ENCODE data around the gene PLPP3.
"Not testable (repeated sequence)": the region's sequence is repeated elsewhere in the genome, so short reads cannot be mapped to it uniquely, and the experiment has no call there.

The PLPP3 gene

DNA sequence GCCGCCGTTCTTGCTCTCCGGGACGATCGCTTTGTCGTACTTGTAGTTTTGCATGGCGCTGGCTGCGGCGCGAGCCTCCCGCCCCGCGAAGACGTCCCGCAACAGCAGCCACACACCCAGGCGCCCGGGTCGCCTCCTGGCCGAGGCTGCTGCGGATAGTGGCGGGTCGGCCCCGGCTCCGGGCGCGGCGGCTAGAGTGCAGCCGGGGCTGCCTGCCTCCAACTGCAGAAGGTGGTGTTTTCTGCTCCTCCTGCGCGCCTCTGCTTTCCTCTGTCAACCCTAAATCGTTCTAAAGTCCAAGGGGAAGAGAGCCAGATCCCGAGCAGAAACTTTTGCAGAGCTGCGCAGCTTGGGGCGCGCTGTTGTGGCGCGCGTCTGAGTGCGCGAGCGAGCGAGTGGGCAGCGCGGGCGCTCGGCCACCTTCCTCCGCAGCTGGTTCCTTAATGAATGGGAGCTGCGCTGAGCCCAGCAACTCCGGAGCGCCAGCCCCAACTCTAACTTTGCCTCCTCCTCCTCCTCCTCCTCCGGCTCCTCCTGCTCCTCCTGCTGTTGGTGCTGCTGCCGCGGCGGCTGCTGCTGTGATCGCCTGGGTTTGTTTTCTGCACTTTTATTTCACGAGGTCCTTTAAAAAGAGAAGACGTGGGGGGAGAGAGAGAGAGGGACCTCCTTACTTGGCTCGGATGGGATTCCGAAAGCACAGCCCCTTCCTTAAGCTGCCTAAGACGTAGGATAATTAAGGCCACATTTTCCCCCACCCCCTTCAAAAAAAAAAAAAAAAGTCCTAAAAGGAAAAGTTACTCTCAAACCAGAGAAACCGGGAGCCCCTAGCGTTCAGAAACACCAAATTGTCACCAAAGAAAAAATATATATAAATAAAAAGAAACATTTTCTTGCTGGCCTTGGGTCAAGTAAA is at the start of gene PLPP3:
PLPP3 (minus strand) TSS at position 601 of the 913 bp plus-strand sequence; CDS start at position 54, 547 bp downstream.
- DNase-seq = no peak

DNA sequence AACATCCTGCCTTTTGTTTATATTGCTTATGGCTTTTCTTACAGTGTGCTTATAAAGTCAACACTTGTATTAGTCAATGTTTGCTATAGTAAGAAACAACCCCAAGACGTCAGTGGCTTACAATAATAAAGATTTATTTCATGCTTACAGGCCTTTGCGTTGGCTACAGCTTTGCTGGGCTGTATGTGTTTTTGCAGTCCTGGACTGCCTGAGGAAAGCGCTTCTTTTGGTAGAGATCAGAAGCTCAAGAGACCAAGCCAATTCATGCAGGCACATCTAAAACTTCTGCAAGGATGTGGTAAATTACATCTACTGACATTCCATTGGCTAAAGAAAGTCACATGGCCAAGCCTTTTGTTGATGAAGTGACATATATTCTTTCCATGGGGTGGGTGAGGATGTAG is 48.3 kb upstream of the PLPP3 start:
- DNase-seq = no peak

DNA sequence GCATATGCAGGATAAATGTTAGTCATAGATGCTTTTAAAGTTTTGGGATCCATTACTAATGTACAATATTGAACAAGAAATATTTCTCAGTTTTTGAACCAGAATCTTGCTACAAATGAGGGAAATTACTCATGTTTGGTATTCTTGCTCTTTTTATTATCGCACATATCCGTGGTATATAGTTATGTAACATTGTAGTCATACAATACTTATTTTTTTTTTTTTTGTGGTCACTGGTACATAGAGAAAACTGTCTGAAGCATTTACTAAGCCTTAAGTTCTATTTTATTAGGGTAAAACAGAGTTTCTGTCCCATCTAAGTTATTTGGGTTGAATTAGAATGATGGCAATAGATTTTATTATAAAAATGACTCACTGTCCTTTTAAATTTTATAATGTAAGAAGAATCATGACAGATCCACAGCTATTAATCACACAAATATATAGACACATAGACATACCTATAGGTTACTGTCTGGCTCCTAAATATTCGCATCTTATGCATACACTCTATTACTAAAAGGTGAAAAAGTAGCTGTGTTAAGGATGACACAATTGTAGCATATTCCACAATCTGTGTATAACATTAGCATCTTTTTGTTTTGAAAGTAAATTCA is 47.8 kb upstream of the PLPP3 start:
- DNase-seq = no peak

DNA sequence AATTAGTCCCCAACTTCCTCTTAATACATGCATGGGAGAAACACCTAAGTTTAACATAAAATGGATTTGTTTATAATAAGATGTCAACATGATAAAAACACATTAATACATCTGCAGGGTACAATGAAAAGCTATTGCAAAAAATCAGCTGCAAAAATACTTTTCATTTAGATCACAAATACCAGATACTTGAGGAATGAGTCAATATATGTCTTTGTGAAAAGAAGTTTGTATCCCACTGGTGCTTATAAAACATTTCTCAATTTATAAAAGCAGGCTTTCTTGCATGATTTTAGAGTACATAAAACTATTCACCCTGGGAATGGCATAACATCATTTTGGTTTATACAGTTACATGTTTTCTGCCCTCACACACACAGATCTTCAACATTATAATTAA is 47.2 kb upstream of the PLPP3 start:
- no peak for DNase-seq

DNA sequence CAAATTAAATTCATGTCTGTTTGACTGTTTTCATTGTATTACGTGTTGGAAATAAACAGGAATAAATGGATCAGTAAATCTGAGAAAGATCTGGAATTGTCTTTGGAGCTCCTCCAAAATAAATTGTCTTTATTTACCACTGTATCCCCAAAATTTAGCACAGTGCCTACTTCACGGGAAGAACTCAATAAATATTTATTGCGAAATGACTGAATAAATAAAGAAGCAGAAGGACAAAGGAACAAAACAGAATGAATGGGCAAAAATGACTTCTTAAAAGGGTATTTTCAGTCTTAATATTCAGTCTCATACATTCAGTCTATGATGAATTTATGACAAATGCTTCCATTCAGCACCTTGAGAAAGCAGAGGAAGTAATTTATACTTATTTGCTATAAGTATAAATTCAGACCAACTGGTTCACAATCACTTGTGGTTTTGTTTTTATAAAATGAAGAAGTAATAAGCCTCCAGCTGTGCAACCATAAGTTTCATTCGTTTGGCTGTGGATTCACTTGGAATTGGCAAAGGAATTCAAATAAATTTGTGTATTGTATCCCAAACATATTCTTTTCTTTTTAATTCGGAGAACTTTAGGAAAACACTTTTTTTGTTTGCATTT is 46.6 kb upstream of the PLPP3 start:
- no peak for DNase-seq

DNA sequence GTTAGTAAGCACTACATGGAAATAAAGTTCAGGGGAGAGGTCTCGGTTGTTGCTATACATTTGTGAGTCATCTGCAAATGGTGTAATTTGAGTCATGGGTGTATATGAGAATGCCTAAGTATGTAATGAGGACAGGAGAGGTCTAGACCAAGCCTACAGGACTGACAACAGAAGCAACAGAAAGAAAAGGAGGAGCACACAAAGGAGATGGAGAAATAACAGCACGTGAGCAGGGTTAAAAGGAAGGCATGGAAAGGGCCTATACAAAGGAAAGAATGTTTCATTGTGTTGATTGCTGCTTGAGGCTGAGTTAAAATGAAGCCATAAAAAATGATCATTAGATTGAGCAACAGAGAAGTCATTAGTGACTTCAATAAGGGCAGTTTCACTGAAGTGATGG is 37.8 kb upstream of the PLPP3 start:
- DNase-seq = no peak

DNA sequence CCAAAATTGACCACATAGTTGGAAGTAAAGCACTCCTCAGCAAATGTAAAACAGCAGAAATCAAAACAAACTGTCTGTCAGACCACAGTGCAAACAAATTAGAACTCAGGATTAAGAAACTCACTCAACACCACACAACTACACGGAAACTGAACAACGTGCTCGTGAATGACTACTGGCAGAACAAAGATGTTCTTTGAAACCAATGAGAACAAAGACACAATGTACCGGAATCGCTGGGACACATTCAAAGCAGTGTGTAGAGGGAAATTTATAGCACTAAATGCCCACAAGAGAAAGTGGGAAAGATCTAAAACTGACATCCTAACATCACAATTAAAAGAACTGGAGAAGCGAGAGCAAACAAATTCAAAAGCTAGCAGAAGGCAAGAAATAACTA is 31.4 kb upstream of the PLPP3 start:
- not testable (repeated sequence) for DNase-seq

DNA sequence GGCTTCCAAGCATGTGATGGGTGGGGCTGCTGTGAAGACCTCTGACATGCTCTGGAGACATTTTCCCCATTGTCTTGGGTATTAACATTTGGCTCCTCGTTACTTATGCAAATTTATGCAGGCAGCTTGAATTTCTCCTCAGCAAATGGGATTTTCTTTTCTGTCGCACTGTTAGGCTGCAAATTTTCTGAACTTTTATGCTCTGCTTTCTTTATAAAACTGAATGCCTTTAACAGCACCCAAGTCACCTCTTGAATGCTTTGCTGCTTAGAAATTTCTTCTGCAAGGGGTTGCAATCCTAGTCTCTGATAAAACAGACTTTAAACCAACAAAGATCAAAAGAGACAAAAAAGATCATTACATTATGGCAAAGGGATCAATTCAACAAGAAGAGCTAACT is 30.7 kb upstream of the PLPP3 start:
- DNase-seq = not testable (repeated sequence)

DNA sequence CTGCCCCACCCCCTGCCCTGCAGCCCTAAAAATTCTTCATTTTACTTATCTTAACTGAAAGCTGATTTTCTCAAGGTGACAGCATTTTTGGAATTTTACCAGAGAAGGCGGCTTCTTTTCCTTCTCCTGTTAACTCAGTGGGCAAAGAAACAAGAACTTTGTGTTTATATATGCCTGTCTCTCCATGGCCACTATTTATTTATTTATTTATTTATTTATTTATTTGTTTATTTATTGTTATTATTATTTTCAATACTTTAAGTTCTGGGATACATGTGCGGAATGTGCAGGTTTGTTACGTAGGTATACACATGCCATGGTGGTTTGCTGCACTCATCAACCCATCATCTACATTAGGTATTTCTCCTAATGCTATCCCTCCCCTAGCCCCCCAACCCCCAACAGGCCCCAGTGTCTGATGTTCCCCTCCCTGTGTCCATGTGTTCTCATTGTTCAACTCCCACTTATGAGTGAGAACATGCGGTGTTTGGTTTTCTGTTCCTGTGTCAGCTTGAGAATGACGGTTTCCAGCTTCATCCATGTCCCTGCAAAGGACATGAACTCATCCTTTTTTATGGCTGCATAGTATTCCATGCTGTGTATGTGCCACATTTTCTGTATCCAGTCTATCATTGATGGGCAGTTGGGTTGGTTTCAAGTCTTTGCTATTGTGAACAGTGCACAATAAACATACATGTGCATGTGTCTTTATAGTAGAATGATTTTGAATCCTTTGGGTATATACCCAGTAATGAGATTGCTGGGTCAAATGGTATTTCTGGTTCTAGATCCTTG is 16.2 kb upstream of the PLPP3 start:
- DNase-seq = not testable (repeated sequence)

DNA sequence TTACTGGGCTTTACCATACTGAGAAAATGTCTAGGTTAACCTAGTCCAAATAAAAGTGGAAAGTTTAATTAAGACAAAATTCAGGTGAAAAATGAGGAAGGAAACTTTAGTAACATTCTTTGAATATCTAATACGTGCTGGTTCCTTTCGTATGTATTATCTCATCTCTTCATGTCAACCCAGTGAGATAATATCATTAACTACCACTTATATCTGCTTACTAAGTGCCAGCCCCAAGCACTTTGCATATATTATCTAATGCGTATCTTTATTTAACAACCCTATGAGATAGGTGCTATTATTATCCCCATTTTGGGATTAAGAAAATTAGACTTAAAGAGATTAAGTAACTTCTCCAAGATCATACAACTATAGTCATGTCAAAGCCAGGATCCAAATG is 12.5 kb upstream of the PLPP3 start:
- DNase-seq = no peak

DNA sequence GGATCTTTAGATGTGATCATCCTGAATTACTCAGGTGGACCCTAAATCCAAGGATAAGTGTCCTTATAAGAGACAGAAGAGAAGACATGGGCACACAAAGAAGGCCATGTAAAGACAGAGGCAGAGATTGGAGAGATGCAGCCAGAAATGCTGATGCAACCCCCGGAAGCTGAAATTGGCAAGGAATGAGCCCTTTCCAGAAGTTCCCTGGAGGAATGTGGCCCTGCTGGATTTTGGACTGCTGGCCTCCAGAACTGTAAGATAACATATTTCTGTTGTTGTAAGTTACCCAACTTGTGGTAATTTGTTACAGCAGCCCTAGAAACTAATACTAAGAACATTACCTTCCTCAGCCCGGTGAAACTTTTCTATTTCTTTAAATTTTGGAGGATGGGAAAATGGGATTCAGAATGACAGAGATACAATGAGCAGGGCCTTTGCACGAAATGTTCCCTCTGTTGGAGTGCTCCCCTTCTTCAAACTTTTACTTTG is 11.2 kb upstream of the PLPP3 start:
- DNase-seq = no peak

DNA sequence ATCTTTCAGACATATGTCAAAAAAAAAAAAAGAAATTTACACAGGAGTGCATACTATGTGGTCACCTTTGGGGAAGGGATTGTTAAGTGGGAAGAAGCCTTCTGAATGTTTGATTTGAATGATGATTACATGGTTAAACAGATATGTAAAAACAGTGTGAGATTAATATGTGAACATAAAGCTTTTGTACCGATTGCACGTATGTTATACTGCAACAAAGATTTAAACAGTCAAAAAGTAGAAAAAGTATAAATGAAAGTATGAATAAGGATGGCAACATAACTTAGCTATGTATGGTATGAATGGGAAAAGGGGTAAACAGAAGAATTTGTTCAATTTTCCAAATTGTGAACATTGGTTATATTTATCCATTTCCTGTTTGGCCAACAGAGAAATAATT is 10.0 kb upstream of the PLPP3 start:
- no peak for DNase-seq

DNA sequence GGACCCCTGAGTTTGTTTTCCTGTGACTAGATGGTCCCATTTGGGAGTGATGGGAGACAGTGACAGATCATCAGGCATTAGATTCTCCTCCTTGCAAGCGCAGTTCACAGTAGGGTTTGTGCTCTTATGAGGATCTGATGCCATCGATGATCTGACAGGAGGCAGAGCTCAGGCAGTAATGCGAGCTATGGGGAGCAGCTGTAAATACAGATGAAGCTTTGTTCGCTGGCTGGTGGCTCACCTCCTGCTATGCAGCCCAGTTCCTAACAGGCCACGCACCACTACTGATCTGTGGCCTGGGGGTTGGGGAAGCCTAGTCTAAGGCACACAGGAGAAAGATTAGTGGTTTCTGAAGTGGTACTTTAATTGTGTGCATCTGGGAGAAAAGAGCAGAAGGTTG is 7.1 kb upstream of the PLPP3 start:
- no peak for DNase-seq

DNA sequence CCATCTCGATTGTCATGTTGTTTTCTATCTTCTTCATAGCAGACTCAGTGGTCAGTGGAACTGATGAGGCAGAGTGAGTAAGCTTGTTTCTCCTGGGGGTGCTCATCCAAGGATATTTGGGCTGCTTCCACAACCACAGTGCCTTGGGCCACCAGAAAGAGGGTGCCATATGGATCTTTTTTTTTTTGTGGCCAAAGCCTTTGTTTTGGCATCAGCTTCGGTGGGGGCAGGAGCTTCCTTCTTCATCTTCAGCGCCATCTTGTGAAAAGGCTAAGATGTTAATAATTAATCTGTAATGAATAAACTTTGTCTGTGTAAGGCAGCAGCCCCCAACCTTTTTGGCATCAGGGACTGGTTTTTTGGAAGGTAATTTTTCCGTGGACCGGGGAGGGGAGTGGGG is 6.6 kb upstream of the PLPP3 start:
- DNase-seq = no peak

DNA sequence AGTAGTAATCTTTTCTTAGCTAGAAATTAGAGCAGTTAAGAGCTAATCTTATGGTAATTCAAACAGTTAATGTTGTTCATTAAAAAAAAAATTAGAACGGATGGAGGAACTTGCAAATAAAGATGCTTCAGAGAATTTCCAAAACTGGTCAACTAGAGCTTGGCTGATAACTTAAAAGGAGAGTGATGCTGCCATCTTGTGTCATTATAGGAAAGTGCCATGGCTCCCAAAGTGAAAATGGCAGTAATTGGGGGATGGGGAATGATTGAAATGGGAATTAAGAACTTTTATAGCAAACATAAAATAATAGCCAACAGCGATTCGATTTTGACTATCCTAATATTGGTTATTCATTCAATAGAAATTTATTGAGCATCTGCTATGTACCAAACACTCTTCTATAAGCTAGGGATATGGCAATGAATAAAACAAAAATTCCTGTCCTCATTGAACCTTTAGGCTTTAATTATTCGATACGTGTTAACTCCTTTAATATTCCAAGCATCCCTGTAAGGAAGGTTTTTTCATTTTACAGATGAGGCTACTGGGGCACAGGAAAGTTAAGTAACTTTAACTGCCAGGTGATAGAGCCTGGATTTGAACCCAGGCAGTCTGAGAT is 5.7 kb upstream of the PLPP3 start:
- no peak for DNase-seq

DNA sequence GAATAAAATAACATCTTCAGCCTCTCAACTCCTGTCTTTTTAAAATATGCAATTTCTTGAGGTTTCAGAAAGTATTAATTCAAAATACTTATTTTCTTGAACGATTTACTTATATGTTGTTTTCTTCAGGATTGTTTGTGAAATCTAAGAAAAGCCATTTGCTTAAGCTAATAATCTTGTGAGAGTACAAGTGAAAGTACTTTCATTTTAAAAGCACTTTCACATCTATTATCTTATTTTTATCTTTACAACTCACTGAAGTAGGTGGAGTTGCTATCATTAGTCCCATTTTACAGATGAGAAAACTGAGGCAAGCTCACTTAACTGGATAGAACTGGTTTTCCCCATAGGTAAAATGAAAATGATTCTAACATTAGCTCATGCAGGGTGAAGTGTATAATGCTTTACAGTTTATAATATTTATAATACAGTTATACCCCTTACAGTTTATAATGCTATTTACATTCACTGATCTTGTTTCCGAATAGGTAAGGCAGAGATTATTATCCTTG is 4.7 kb upstream of the PLPP3 start:
- no peak for DNase-seq

DNA sequence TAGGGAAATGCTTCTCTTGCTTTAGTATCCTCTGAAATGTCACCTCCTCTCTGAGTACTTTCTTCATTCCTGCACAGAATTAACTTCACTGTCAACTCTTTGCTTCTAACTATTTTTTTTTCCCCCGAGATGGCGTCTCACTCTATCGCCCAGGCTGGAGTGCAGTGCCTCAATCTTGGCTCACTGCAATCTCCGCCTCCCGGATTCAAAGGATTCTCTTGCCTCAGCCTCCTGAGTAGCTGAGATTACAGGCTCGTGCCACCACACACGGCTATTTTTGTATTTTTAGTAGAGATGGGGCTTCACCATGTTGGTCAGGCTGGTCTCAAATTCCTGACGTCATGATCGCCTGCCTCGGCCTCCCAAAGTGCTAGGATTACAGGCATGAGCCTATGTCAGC is 1.4 kb upstream of the PLPP3 start:
- no peak for DNase-seq

DNA sequence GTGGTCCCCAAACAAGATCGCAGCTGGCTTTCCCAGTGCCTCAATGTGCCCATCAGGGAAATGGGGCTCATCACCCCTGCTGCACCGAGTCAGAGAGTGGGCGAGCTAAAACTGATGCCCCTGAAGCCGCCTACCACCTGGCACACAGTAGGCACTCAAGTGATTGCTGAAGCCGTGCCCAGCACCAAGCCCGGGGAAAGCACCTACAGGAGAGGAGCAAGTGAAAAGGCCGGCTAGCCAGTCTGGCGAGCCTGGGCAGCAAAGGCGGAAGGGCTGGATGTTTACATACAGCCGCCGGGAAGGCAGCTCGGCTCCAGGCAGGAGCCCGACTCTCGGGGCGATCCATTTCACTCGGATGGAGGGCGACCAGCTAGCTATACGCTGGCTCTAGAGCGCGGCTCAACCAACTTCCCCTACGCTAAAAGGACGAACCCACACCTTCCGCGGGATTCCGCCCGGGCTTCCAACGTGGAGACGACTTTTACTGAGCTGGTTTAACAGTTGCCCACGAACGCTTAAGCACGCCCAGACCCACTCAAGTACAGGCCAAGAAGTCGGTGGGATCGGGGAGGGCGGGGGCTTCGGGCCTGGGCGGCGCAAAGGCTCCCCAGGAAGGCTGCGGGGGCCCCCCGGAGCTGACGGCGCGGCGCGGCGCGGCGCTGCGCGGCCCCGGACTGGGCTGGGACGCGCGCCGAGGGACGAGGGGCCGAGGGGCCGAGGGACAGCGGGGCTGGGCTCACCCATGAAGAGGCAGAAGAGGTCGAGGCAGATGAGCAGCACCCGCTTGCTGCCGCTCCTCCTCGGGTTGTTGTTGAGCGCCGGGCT is 1.0 kb downstream of the PLPP3 start:
- no peak for DNase-seq

DNA sequence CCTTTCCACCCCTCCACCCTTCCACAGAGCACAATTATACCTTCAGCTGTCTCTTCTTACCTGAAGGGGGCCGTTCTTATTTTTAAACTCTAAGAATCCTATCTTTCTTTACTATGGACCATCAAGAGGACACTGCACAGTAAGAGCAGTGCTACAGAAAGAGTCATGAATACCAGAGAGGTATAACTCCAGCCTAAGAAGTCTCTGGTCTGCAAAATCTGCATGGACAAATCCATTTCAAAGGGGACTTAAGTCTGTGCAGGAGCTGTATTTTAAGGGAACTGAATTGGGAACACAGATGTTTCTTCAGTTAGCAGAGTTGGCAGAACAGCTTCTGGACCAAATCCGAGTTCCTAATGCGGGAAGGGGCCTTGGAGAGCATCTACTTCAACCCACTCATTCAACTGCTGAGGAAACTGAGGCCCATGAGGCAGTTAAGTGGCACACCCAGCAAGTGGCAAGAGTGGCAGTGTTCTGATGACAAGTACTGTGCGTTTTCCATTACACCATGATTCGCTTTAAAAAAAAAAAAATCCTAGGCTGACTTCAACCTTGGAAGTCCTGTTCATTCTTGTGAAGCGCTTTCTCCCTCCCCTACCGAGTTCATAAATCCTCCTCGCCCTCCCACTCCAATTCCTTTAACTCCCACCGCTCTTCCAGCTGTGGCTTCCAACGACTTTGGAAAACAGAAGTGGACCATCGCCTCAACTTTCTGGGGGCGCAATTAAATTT is 1.8 kb downstream of the PLPP3 start:
- no peak for DNase-seq

DNA sequence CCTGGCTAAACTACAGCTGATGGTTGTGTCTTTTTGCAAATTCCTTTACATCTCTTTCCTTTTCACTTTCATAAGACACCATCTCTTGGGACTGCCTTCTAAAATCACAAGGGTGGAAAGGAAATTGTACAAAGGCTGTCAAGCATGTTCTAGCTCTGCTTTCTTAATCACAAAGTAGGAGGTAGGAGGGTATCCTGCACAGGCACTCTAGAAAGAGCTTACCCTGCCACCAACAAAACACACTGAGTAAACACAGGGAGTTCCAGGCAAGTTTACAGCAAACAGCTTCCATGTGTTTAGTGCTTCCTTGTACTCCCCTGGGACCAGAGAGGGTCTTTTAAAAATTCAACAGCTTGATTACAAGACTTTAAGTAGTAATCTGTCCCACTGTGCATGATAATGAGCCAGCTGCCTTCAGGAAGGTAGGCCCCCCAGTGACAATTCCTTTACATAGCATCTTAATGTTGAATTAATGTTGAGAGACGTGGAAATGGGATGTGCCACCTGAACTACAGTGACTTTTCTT is 2.4 kb downstream of the PLPP3 start:
- DNase-seq = no peak
